Neural cell (in vitro differentiated cells): ENCODE results near the gene TARBP2. TPM values are rescaled to one million over a fixed set of nuclear protein-coding genes. Genes with fewer than 3 reads are reported as not detected.

Experiments
- H2AFZ ChIP-seq: fragments of 200-600, 300-800 bp; sonication (generic), shearing (Covaris generic); 2 replicates; pipeline ENCODE4 v1.6.0; 2014; ENCODE audit warnings: low read depth, mild to moderate bottlenecking, antibody characterized with exemption, low read length, moderate library complexity
- H3F3A ChIP-seq: fragments of 200-600 bp; shearing (Covaris generic); 2 replicates; pipeline ENCODE4 v1.6.1; 2016; ENCODE audit warnings: mild to moderate bottlenecking, moderate library complexity, mixed read lengths, antibody characterized with exemption, low read length; ENCODE audit not compliant: insufficient read depth, poor library complexity, severe bottlenecking
- H3K27ac ChIP-seq: fragments of 200-600, 300-800 bp; sonication (generic), shearing (Covaris generic); 2 replicates; pipeline ENCODE4 v1.5.1; 2014; ENCODE audit warnings: mild to moderate bottlenecking, low read length, moderate library complexity
- H3K27me3 ChIP-seq: fragments of 300-800, 200-600 bp; sonication (generic), shearing (Covaris generic); 2 replicates; pipeline ENCODE4 v1.6.0; 2014; ENCODE audit warnings: mild to moderate bottlenecking, low read depth, low read length, moderate library complexity; ENCODE audit not compliant: insufficient read depth
- H3K36me3 ChIP-seq: fragments of 300-800, 200-600 bp; sonication (generic), shearing (Covaris generic); 2 replicates; pipeline ENCODE4 v1.5.1; 2014; ENCODE audit warnings: mild to moderate bottlenecking, antibody characterized with exemption, low read length, moderate library complexity; ENCODE audit not compliant: insufficient read depth
- H3K4me2 ChIP-seq: fragments of 300-800, 200-600 bp; sonication (generic), shearing (Covaris generic); 2 replicates; pipeline ENCODE4 v1.6.0; 2014; ENCODE audit warnings: mild to moderate bottlenecking, low read length
- H3K4me3 ChIP-seq: fragments of 300-800, 200-600 bp; sonication (generic), shearing (Covaris generic); 2 replicates; pipeline ENCODE4 v1.5.1; 2014; ENCODE audit warnings: mild to moderate bottlenecking, low read length, moderate library complexity
- H3K79me2 ChIP-seq: fragments of 200-600 bp; shearing (Covaris generic); replicated peaks from 2 replicates; pipeline ENCODE4 v1.6.0; 2014; ENCODE audit warnings: mild to moderate bottlenecking, low read length, moderate library complexity; ENCODE audit not compliant: insufficient read depth
- H3K9ac ChIP-seq: fragments of 300-800, 200-600 bp; sonication (generic), shearing (Covaris generic); 2 replicates; pipeline ENCODE4 v1.6.1; 2016; ENCODE audit warnings: mild to moderate bottlenecking, low read length, mixed read lengths
- H3K9me2 ChIP-seq: fragments of 200-600 bp; shearing (Covaris generic); 2 replicates; pipeline ENCODE4 v1.6.1; 2016; ENCODE audit warnings: mild to moderate bottlenecking, low read length, mixed read lengths; ENCODE audit not compliant: insufficient read depth
- H3K9me3 ChIP-seq: fragments of 200-600, 300-800 bp; sonication (generic), shearing (Covaris generic); 2 replicates; pipeline ENCODE4 v1.6.1; 2016; ENCODE audit warnings: mild to moderate bottlenecking, mixed run types, low read length, moderate library complexity, mixed read lengths
- H4K20me1 ChIP-seq: fragments of 200-600 bp; shearing (Covaris generic); 2 replicates; pipeline ENCODE4 v1.6.1; 2016; ENCODE audit warnings: mild to moderate bottlenecking, mixed run types; ENCODE audit not compliant: insufficient read depth
- EP300 ChIP-seq: fragments of 450-650 bp; conservative IDR thresholded peaks from 2 replicates; pipeline ENCODE4 v1.6.1; 2014; ENCODE audit warnings: antibody characterized with exemption, mild to moderate bottlenecking, moderate library complexity; ENCODE audit not compliant: poor library complexity, severe bottlenecking
- EZH2 ChIP-seq: fragments of 200-600, 300-800 bp; shearing (Covaris generic), sonication (generic); IDR thresholded peaks from 2 replicates; pipeline ENCODE4 v1.6.1; 2014; ENCODE audit warnings: antibody characterized with exemption, low read length, borderline replicate concordance, mild to moderate bottlenecking; ENCODE audit not compliant: insufficient read depth, poor library complexity, severe bottlenecking
- MXI1 ChIP-seq: fragments of 450-650 bp; conservative IDR thresholded peaks from 2 replicates; pipeline ENCODE4 v1.6.1; 2014; ENCODE audit warnings: antibody characterized with exemption, mild to moderate bottlenecking; ENCODE audit not compliant: poor library complexity, severe bottlenecking
- POLR2AphosphoS5 ChIP-seq: IDR thresholded peaks from 2 replicates; pipeline ENCODE4 v1.6.1; 2012
- RAD21 ChIP-seq: fragments of 450-650 bp; conservative IDR thresholded peaks from 2 replicates; pipeline ENCODE4 v1.6.1; 2014; ENCODE audit warnings: antibody characterized with exemption, mild to moderate bottlenecking, moderate library complexity
- SMC3 ChIP-seq: fragments of 450-650 bp; conservative IDR thresholded peaks from 2 replicates; pipeline ENCODE4 v1.6.1; 2014; ENCODE audit warnings: antibody characterized with exemption, mild to moderate bottlenecking, moderate library complexity; ENCODE audit not compliant: poor library complexity
- TAF1 ChIP-seq: IDR thresholded peaks from 2 replicates; pipeline ENCODE4 v1.6.1; 2012; ENCODE audit warnings: low read depth
- polyA plus RNA-seq: library from polyadenylated mRNA; depleted of rRNA; stranded (reverse); fragments of >200 nt; gene quantifications from 2 replicates; pipeline ENCODE4 v1.2.3, GENCODE V29; 2014
- TF ChIP-seq, protein P1 (sequence below): fragments of 450-650 bp; IDR thresholded peaks from 2 replicates; pipeline ENCODE4 v1.5.1; 2014; ENCODE audit warnings: antibody characterized with exemption, mild to moderate bottlenecking, moderate library complexity; ENCODE audit not compliant: poor library complexity, severe bottlenecking
- TF ChIP-seq, protein P2 (sequence below): IDR thresholded peaks from 2 replicates; pipeline ENCODE4 v1.6.1; 2012; ENCODE audit warnings: borderline replicate concordance

Gene TARBP2
- polyA plus RNA-seq, 1 donor from 2014 or later: 135 TPM

DNA sequence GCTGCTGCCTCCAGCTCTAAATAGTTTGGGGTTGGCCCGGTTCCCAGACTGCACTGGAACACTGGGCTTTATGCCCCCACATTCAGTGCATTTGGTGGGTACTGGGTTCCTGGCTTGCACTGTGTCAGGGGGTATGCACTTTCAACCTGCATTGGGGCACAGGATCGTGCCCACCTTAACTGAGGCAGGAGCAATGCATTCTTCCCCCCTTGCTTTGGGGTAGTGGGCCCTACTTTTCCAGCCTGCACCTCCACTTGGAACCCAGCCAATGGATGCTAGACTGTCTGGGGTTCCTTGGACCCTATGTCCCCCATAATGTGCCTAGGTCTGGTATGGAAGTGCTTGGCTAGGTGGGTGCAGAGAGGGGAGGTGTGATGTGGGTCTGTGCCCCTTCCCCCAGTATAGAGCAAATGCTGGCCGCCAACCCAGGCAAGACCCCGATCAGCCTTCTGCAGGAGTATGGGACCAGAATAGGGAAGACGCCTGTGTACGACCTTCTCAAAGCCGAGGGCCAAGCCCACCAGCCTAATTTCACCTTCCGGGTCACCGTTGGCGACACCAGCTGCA lies 615 bp downstream of the TARBP2 start:
- Histone ChIP-seq H3K9ac (peak overlapping the region; percentile 88), H3K27me3 (no peaks in the 10 kb centered on the region), H3K9me3 (no peaks in the 10 kb centered on the region), H3K79me2 (peaks cover 37% of the 10 kb centered on the region), H2AFZ (peak overlapping the region; percentile 41), H3K27ac (peak overlapping the region; percentile 99), H3K4me2 (peak overlapping the region; percentile 100), H3K9me2 (no peaks in the 10 kb centered on the region), H3K36me3 (peaks cover 3% of the 10 kb centered on the region), H3K4me3 (peak overlapping the region; percentile 71), H4K20me1 (no peaks in the 10 kb centered on the region), H3F3A (peaks cover 13% of the 10 kb centered on the region)
- TF ChIP-seq EZH2: no peak
- TF ChIP-seq, protein P1, sequence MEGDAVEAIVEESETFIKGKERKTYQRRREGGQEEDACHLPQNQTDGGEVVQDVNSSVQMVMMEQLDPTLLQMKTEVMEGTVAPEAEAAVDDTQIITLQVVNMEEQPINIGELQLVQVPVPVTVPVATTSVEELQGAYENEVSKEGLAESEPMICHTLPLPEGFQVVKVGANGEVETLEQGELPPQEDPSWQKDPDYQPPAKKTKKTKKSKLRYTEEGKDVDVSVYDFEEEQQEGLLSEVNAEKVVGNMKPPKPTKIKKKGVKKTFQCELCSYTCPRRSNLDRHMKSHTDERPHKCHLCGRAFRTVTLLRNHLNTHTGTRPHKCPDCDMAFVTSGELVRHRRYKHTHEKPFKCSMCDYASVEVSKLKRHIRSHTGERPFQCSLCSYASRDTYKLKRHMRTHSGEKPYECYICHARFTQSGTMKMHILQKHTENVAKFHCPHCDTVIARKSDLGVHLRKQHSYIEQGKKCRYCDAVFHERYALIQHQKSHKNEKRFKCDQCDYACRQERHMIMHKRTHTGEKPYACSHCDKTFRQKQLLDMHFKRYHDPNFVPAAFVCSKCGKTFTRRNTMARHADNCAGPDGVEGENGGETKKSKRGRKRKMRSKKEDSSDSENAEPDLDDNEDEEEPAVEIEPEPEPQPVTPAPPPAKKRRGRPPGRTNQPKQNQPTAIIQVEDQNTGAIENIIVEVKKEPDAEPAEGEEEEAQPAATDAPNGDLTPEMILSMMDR: no peak
- TF ChIP-seq TAF1: no peak
- no peak for TF ChIP-seq POLR2AphosphoS5
- no peak for TF ChIP-seq EP300
- TF ChIP-seq SMC3: no peak
- TF ChIP-seq, protein P2, sequence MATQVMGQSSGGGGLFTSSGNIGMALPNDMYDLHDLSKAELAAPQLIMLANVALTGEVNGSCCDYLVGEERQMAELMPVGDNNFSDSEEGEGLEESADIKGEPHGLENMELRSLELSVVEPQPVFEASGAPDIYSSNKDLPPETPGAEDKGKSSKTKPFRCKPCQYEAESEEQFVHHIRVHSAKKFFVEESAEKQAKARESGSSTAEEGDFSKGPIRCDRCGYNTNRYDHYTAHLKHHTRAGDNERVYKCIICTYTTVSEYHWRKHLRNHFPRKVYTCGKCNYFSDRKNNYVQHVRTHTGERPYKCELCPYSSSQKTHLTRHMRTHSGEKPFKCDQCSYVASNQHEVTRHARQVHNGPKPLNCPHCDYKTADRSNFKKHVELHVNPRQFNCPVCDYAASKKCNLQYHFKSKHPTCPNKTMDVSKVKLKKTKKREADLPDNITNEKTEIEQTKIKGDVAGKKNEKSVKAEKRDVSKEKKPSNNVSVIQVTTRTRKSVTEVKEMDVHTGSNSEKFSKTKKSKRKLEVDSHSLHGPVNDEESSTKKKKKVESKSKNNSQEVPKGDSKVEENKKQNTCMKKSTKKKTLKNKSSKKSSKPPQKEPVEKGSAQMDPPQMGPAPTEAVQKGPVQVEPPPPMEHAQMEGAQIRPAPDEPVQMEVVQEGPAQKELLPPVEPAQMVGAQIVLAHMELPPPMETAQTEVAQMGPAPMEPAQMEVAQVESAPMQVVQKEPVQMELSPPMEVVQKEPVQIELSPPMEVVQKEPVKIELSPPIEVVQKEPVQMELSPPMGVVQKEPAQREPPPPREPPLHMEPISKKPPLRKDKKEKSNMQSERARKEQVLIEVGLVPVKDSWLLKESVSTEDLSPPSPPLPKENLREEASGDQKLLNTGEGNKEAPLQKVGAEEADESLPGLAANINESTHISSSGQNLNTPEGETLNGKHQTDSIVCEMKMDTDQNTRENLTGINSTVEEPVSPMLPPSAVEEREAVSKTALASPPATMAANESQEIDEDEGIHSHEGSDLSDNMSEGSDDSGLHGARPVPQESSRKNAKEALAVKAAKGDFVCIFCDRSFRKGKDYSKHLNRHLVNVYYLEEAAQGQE: no peak
- no peak for TF ChIP-seq RAD21
- TF ChIP-seq MXI1: no peak

DNA sequence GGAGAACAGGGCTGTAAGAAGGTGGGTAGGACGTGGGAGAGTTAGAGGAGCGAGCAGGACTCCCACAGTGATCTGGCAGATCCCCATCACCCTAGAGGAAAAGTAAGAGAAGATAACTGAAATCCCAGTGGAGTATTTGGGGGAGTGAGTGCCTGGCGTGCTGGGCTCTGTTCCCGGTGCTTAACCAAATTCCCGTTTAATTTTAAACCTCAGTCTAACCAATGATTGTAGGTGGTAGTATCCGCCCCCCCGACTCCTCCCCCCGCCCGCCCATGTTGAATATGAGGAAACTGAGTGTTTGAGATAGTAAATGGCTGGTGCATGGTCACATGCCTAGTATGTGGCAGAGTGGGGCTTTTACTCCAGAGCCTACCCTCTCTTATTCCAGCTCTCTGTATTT lies 1.2 kb downstream of the TARBP2 start:
- TF ChIP-seq, protein P2: no peak
- no peak for TF ChIP-seq POLR2AphosphoS5
- no peak for TF ChIP-seq RAD21
- TF ChIP-seq MXI1: no peak
- no peak for TF ChIP-seq EZH2
- TF ChIP-seq, protein P1: no peak
- no peak for TF ChIP-seq SMC3
- TF ChIP-seq EP300: no peak
- TF ChIP-seq TAF1: no peak
- Histone ChIP-seq H2AFZ (no peak overlapping the region), H4K20me1 (no peaks in the 10 kb centered on the region), H3K9me3 (no peaks in the 10 kb centered on the region), H3K9ac (peak overlapping the region; percentile 88), H3K27me3 (no peaks in the 10 kb centered on the region), H3F3A (peaks cover 13% of the 10 kb centered on the region), H3K27ac (no peak overlapping the region), H3K9me2 (no peaks in the 10 kb centered on the region), H3K4me2 (peak overlapping the region; percentile 100), H3K79me2 (peaks cover 30% of the 10 kb centered on the region), H3K4me3 (peak overlapping the region; percentile 71), H3K36me3 (peaks cover 3% of the 10 kb centered on the region)
